PC-9 (cell line): ENCODE results near the gene ANXA2.

ENCODE experiments used
- EZH2 ChIP-seq: fragments of 200-600 bp; sonication (generic); IDR thresholded peaks from 2 replicates; pipeline ENCODE4 v1.8.0; 2017; ENCODE audit warnings: antibody characterized with exemption, low read depth
- TF ChIP-seq, protein P1 (sequence below): fragments of 200-600 bp; sonication (generic); conservative IDR thresholded peaks from 2 replicates; pipeline ENCODE4 v1.6.1; 2017; ENCODE audit warnings: mixed run types, antibody characterized with exemption, mild to moderate bottlenecking, moderate library complexity

- TF ChIP-seq, protein P1, sequence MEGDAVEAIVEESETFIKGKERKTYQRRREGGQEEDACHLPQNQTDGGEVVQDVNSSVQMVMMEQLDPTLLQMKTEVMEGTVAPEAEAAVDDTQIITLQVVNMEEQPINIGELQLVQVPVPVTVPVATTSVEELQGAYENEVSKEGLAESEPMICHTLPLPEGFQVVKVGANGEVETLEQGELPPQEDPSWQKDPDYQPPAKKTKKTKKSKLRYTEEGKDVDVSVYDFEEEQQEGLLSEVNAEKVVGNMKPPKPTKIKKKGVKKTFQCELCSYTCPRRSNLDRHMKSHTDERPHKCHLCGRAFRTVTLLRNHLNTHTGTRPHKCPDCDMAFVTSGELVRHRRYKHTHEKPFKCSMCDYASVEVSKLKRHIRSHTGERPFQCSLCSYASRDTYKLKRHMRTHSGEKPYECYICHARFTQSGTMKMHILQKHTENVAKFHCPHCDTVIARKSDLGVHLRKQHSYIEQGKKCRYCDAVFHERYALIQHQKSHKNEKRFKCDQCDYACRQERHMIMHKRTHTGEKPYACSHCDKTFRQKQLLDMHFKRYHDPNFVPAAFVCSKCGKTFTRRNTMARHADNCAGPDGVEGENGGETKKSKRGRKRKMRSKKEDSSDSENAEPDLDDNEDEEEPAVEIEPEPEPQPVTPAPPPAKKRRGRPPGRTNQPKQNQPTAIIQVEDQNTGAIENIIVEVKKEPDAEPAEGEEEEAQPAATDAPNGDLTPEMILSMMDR = no peak
- no peak for TF ChIP-seq EZH2
Measured at GRCh38 chr15:60420203-60420716, 22.5 kb upstream of the ANXA2 start.
